ENCODE measurements around the gene PDIA6.

PDIA6 gene

DNA sequence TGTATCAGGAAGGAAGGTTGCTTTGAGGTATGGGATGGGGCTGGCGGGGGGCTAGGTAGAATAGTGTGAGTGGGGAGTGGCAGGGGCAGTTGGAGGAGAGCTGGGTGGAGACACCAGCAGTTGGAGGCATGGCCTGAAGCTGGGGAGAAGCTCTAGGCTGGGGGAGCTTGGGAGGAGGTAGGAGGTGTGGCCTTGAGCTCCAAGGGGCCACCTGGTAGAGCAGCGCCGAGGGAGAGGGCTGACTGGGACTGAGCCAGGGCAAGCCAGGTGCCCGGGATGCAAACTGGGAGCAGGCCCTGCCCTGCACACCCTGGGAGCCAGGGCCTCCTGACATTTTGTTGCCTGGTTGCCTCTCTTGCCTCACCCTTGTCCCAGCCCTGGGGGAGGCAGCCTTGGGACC is 33.1 kb upstream of the PDIA6 start:
- no peak for TF ChIP-seq EZH2 (IDR thresholded peaks at IDR 0.05; ENCODE audit: borderline replicate concordance, low read length)
- TF ChIP-seq, protein P1, sequence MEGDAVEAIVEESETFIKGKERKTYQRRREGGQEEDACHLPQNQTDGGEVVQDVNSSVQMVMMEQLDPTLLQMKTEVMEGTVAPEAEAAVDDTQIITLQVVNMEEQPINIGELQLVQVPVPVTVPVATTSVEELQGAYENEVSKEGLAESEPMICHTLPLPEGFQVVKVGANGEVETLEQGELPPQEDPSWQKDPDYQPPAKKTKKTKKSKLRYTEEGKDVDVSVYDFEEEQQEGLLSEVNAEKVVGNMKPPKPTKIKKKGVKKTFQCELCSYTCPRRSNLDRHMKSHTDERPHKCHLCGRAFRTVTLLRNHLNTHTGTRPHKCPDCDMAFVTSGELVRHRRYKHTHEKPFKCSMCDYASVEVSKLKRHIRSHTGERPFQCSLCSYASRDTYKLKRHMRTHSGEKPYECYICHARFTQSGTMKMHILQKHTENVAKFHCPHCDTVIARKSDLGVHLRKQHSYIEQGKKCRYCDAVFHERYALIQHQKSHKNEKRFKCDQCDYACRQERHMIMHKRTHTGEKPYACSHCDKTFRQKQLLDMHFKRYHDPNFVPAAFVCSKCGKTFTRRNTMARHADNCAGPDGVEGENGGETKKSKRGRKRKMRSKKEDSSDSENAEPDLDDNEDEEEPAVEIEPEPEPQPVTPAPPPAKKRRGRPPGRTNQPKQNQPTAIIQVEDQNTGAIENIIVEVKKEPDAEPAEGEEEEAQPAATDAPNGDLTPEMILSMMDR (IDR thresholded peaks at IDR 0.05; ENCODE audit: low read length), result no peak

GRCh38 chr2:10844097-10844496 is 31.5 kb upstream of the PDIA6 start:
- no peak overlapping the region for H3K9ac ChIP-seq (ENCODE audit: low read length)
- no peak overlapping the region for H3K4me3 ChIP-seq (ENCODE audit: low read depth, low read length, poor library complexity, severe bottlenecking)
- H3K9me2 ChIP-seq (ENCODE audit: low read depth, low read length), result no peaks in the 10 kb centered on the region
- no peaks in the 10 kb centered on the region for H3K79me2 ChIP-seq (ENCODE audit: insufficient read depth, low read length)
- H3K27ac ChIP-seq (ENCODE audit: low read depth, low read length, poor library complexity, severe bottlenecking), result no peak overlapping the region
- peaks cover 13% of the 10 kb centered on the region for H3K27me3 ChIP-seq (ENCODE audit: insufficient read depth, low read length)
- H2AFZ ChIP-seq (ENCODE audit: low read length), result no peak overlapping the region
- H3K4me2 ChIP-seq (ENCODE audit: low read length), result no peak overlapping the region
- H3K4me1 ChIP-seq (ENCODE audit: insufficient read depth, low read length, severe bottlenecking), result no peaks in the 10 kb centered on the region
- peaks cover 5% of the 10 kb centered on the region; the same call in 1 of the 2 replicates for H3K9me3 ChIP-seq (ENCODE audit: low read length)
- H4K20me1 ChIP-seq (ENCODE audit: insufficient read depth, low read length), result no peaks in the 10 kb centered on the region
- no peaks in the 10 kb centered on the region for H3K36me3 ChIP-seq (ENCODE audit: insufficient read depth, low read length)
- no peak for TF ChIP-seq EZH2 (IDR thresholded peaks at IDR 0.05; ENCODE audit: borderline replicate concordance, low read length)
- TF ChIP-seq, protein P1 (IDR thresholded peaks at IDR 0.05; ENCODE audit: low read length), result no peak
- no peaks in the 10 kb centered on the region for H3F3A ChIP-seq (ENCODE audit: insufficient read depth, low read length)

More for the DNA sequence above, 33.1 kb upstream of the PDIA6 start:
- Histone ChIP-seq H3K4me1 (ENCODE audit: insufficient read depth, low read length, severe bottlenecking) (no peaks in the 10 kb centered on the region), H3K9me3 (ENCODE audit: low read length) (peaks cover 5% of the 10 kb centered on the region; the same call in 1 of the 2 replicates), H3K36me3 (ENCODE audit: insufficient read depth, low read length) (no peaks in the 10 kb centered on the region), H3K4me2 (ENCODE audit: low read length) (no peak overlapping the region), H3K4me3 (ENCODE audit: low read depth, low read length, poor library complexity, severe bottlenecking) (no peak overlapping the region), H4K20me1 (ENCODE audit: insufficient read depth, low read length) (no peaks in the 10 kb centered on the region), H3F3A (ENCODE audit: insufficient read depth, low read length) (no peaks in the 10 kb centered on the region), H2AFZ (ENCODE audit: low read length) (no peak overlapping the region), H3K27ac (ENCODE audit: low read depth, low read length, poor library complexity, severe bottlenecking) (no peak overlapping the region), H3K9ac (ENCODE audit: low read length) (no peak overlapping the region), H3K9me2 (ENCODE audit: low read depth, low read length) (no peaks in the 10 kb centered on the region), H3K79me2 (ENCODE audit: insufficient read depth, low read length) (no peaks in the 10 kb centered on the region), H3K27me3 (ENCODE audit: insufficient read depth, low read length) (peaks cover 9% of the 10 kb centered on the region)

DNA sequence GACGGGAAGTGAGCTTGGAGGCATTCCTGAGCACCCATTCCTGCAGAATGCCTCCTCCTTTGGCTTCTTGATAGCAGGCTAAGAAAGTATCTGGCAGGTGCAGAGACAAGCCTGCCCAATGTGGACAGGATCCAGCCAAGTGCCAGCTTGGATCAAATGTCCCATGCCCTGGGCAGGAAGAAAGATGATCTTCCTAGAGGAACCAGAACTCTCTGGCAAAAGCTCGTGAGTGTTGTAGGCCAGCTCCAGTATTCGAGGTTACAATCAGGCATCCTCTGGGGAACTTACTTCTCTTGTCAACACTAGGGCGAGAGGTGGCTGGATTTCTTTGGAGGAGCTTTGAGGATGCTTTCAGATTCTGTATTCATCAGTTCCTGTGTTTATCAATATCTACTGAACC is 29.9 kb upstream of the PDIA6 start:
- H3K27me3 ChIP-seq (ENCODE audit: insufficient read depth, low read length), result peaks cover 8% of the 10 kb centered on the region
- H2AFZ ChIP-seq (ENCODE audit: low read length), result no peak overlapping the region
- H3K4me1 ChIP-seq (ENCODE audit: insufficient read depth, low read length, severe bottlenecking), result no peaks in the 10 kb centered on the region

More for the DNA sequence above, 29.9 kb upstream of the PDIA6 start:
- no peaks in the 10 kb centered on the region for H3F3A ChIP-seq (ENCODE audit: insufficient read depth, low read length)
- no peak overlapping the region for H3K27ac ChIP-seq (ENCODE audit: low read depth, low read length, poor library complexity, severe bottlenecking)
- TF ChIP-seq, protein P1 (IDR thresholded peaks at IDR 0.05; ENCODE audit: low read length), result no peak
- no peak for TF ChIP-seq EZH2 (IDR thresholded peaks at IDR 0.05; ENCODE audit: borderline replicate concordance, low read length)
- no peaks in the 10 kb centered on the region for H4K20me1 ChIP-seq (ENCODE audit: insufficient read depth, low read length)
- H3K9me3 ChIP-seq (ENCODE audit: low read length), result peaks cover 5% of the 10 kb centered on the region; the same call in 1 of the 2 replicates
- no peak overlapping the region for H3K9ac ChIP-seq (ENCODE audit: low read length)
- H3K4me2 ChIP-seq (ENCODE audit: low read length), result no peak overlapping the region
- no peaks in the 10 kb centered on the region for H3K79me2 ChIP-seq (ENCODE audit: insufficient read depth, low read length)
- H3K4me3 ChIP-seq (ENCODE audit: low read depth, low read length, poor library complexity, severe bottlenecking), result no peak overlapping the region
- H3K36me3 ChIP-seq (ENCODE audit: insufficient read depth, low read length), result no peaks in the 10 kb centered on the region
- H3K9me2 ChIP-seq (ENCODE audit: low read depth, low read length), result no peaks in the 10 kb centered on the region
